HFFc6 (cell line): ENCODE data around the gene UQCR10. TPM values are rescaled to one million over a fixed set of nuclear protein-coding genes. Genes with fewer than 3 reads are reported as not detected.
A peak's percentile ranks its signal among the peaks of the same experiment; 100 is the strongest.

ENCODE experiments used
- DNase-seq: peaks from one replicate; pipeline ENCODE4 v3.0.0-alpha.2; 2018
- H3K27ac Mint-ChIP-seq: 2 replicates; pipeline ENCODE4 v1.8.0; 2020; ENCODE audit warnings: mild to moderate bottlenecking, mixed read lengths
- H3K27me3 Mint-ChIP-seq: 2 replicates; pipeline ENCODE4 v1.8.0; 2021; ENCODE audit warnings: mild to moderate bottlenecking, moderate library complexity, mixed read lengths; ENCODE audit not compliant: insufficient read depth
- H3K36me3 Mint-ChIP-seq: 2 replicates; pipeline ENCODE4 v1.8.0; 2021; ENCODE audit warnings: low read depth, mixed read lengths
- H3K4me1 Mint-ChIP-seq: 2 replicates; pipeline ENCODE4 v1.8.0; 2020; ENCODE audit warnings: low read depth, mixed read lengths
- H3K4me3 Mint-ChIP-seq: 2 replicates; pipeline ENCODE4 v1.8.0; 2020; ENCODE audit warnings: mild to moderate bottlenecking, moderate library complexity, mixed read lengths
- H3K9me3 Mint-ChIP-seq: 2 replicates; pipeline ENCODE4 v1.8.0; 2020; ENCODE audit warnings: mild to moderate bottlenecking, mixed read lengths
- total RNA-seq, 6 experiments: library from RNA; stranded (reverse); fragmentation: NEBNext Ultra II Directional; extraction: Animal tissue kit (Norgen Biotek cat#: 25700); gene quantifications; 2 replicates in 1 of 6; 3 replicates in 5 of 6; pipeline ENCODE4 v1.2.3, GENCODE V29; 2021
- TF ChIP-seq, protein P1 (sequence below): fragments of 200-600 bp; sonication (generic); IDR thresholded peaks from 2 replicates; pipeline ENCODE4 v1.5.0; 2021; ENCODE audit warnings: antibody characterized with exemption, mild to moderate bottlenecking

The UQCR10 gene
- total RNA-seq, 6 experiments from 2014 or later, result 137 to 153 (median 150) TPM

DNA sequence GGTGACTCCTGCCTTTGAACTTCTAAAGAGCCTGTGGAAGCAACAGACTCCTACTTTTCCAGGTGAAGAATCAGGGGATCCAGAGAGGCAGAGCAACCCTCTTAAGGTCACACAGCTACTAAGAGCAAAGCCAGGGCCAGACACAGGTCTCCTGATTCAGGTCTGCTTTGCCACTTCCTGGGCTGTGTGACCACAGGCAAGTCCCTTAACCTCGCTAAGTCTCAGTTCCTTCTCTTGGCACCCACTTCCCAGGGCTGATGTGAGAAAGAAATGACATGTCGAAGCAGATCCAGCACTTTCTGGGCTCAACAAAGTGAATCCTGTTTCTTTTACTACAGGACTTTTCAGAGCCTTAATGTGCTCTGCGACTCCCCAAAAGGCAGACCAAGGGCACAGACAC is 30.2 kb downstream of the UQCR10 start:
- TF ChIP-seq, protein P1, sequence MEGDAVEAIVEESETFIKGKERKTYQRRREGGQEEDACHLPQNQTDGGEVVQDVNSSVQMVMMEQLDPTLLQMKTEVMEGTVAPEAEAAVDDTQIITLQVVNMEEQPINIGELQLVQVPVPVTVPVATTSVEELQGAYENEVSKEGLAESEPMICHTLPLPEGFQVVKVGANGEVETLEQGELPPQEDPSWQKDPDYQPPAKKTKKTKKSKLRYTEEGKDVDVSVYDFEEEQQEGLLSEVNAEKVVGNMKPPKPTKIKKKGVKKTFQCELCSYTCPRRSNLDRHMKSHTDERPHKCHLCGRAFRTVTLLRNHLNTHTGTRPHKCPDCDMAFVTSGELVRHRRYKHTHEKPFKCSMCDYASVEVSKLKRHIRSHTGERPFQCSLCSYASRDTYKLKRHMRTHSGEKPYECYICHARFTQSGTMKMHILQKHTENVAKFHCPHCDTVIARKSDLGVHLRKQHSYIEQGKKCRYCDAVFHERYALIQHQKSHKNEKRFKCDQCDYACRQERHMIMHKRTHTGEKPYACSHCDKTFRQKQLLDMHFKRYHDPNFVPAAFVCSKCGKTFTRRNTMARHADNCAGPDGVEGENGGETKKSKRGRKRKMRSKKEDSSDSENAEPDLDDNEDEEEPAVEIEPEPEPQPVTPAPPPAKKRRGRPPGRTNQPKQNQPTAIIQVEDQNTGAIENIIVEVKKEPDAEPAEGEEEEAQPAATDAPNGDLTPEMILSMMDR, result no peak
- Mint-ChIP-seq H3K27ac (0 out of 2 replicates have a peak overlapping the region, but pooled peaks have one; percentile 31), H3K4me3 (no peak overlapping the region), H3K4me1 (peaks cover 37% of the 10 kb centered on the region), H3K9me3 (no peaks in the 10 kb centered on the region), H3K27me3 (no peaks in the 10 kb centered on the region), H3K36me3 (peaks cover 34% of the 10 kb centered on the region)
- DNase-seq, result no peak

DNA sequence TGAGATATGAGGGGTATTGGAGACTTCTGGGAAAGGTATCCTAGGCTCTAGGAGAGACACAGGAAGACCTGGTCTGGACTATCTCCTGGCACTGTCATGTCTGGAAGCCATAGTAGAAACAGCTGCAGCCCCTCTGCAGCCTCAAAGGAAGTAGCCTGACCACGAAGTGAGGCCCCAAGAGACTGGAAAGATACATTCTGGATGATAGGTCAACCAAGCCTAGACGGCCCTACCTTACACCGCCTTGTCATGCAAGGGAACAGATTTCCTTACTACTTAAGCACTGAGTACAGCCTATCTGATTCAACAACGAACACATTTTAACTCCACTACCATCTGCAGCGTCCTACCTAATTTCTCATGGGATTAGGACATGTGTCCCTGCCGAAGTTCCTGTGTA is 31.1 kb downstream of the UQCR10 start:
- Mint-ChIP-seq H3K27ac (peak overlapping the region; percentile 90), H3K4me3 (peak overlapping the region; percentile 71; the same call in 1 of the 2 replicates), H3K4me1 (peaks cover 37% of the 10 kb centered on the region), H3K36me3 (peaks cover 34% of the 10 kb centered on the region), H3K9me3 (no peaks in the 10 kb centered on the region), H3K27me3 (no peaks in the 10 kb centered on the region)
- DNase-seq, result no peak
- TF ChIP-seq, protein P1, result no peak

DNA sequence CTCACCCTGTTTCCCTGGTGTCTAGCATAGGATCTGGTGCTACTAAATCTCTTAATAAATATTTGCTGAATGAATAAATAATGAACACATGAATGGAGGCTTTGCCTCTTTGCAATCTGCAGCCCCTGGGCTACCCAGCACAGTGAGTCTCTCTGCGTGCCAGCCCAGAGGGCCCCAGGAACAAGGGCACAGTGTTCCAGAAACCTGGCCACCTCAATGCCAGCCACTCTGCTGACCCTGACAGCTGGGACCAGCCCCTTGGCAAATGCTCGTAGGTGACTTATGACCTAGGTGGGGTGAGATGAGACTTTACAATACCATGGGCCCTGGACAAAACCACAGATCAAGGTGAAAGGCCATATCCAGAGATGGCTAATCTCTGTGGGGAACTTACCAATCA is 31.6 kb downstream of the UQCR10 start:
- Mint-ChIP-seq H3K36me3 (peaks cover 34% of the 10 kb centered on the region), H3K4me3 (peak overlapping the region; percentile 71), H3K9me3 (no peaks in the 10 kb centered on the region), H3K27ac (peak overlapping the region; percentile 90), H3K27me3 (no peaks in the 10 kb centered on the region), H3K4me1 (peaks cover 37% of the 10 kb centered on the region)
- TF ChIP-seq, protein P1, result no peak
- no peak for DNase-seq

DNA sequence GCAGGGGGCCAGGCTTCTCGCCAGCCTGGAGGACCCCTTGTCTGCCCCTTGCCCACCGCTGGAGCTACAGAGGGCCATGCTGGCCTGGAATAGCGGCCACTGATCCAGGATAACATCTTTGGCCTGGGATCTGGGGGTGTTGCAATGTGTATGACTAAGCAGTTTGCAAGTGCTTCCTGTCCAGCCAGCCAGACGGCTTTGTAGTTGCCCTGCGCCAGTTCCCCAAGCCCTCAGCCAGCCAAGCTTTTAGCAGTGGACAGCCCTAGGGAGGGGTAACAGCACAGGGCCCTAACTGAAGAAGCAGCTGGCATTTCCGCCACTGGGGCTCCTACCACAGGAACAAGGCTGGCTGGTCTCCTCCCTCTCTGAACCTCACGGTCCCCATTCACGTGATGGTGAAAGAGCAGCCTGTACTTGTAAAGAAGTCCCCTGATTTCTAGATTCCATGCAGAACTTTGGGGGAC is 32.1 kb downstream of the UQCR10 start:
- peaks cover 34% of the 10 kb centered on the region for H3K36me3 Mint-ChIP-seq
- H3K27me3 Mint-ChIP-seq, result no peaks in the 10 kb centered on the region

DNA sequence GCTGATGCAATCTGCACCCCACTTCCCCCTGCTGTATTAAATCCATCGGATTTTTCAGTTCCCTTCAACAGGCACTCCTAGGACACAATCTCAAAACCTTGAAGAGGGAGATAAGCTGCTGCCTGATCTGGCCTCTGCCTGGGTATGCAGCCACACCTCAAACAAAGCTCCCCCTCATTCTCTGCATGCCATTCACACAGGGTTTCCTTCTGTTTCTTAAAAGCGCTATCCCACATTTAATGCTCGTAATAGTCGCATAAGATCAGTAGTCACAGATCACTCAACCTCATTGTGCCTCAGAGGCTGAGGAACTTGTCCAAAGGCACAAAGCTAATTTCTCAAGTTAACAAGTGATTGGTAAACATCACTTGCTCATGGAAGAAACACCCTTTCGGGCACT is 34.0 kb downstream of the UQCR10 start:
- no peak for DNase-seq
- Mint-ChIP-seq H3K36me3 (peaks cover 40% of the 10 kb centered on the region), H3K27me3 (no peaks in the 10 kb centered on the region; the same call in 1 of the 2 replicates), H3K4me1 (peaks cover 37% of the 10 kb centered on the region), H3K4me3 (no peak overlapping the region), H3K27ac (peak overlapping the region; percentile 90), H3K9me3 (no peaks in the 10 kb centered on the region)
- TF ChIP-seq, protein P1, result no peak

More for the DNA sequence above, 32.1 kb downstream of the UQCR10 start:
- Mint-ChIP-seq H3K4me1 (peaks cover 37% of the 10 kb centered on the region), H3K9me3 (no peaks in the 10 kb centered on the region), H3K4me3 (peak overlapping the region; percentile 71), H3K27ac (peak overlapping the region; percentile 90)
- TF ChIP-seq, protein P1, result no peak
- DNase-seq, result peak; percentile 98
